Gastroesophageal sphincter (tissue), 4 donors: ENCODE data around the gene CEBPA. TPM values are rescaled to one million over a fixed set of nuclear protein-coding genes. Genes with fewer than 3 reads are reported as not detected.

Experiments used
- ATAC-seq: fragments of 150-250 bp; one replicate; pipeline ENCODE4 v1.9.1; 2016; ENCODE audit warnings: mild to moderate bottlenecking, moderate library complexity
- H3K27ac ChIP-seq, 4 donors: fragments of 200-600 bp; sonication (generic) in 3 of 4; 1 replicate in 3 of 4; 2 replicates in 1 of 4; pipeline ENCODE4 v1.5.1; 2016 to 2019
- H3K27me3 ChIP-seq: fragments of 200-600 bp; sonication (generic); one replicate; pipeline ENCODE4 v1.5.1; 2019
- H3K36me3 ChIP-seq, 2 donors: fragments of 200-600 bp; sonication (generic); one replicate each; pipeline ENCODE4 v1.5.1; 2019; ENCODE audit warnings: control low read depth in 1 of 2
- H3K4me1 ChIP-seq, 3 donors: fragments of 200-600 bp; sonication (generic); 1 replicate in 2 of 3; 2 replicates in 1 of 3; pipeline ENCODE4 v1.5.1; 2016 to 2019; ENCODE audit warnings: control low read depth in 2 of 3
- H3K4me3 ChIP-seq, 2 donors: fragments of 200-600 bp; sonication (generic); one replicate each; pipeline ENCODE4 v1.5.1; 2019; ENCODE audit warnings: mild to moderate bottlenecking in 1 of 2, moderate library complexity in 1 of 2
- H3K9me3 ChIP-seq, 3 donors: fragments of 200-600 bp; sonication (generic); one replicate each; pipeline ENCODE4 v1.5.1; 2017 to 2019; ENCODE audit warnings: control low read depth in 2 of 3
- CTCF ChIP-seq, 4 experiments: fragments of 200-600 bp in 2 of 4; fragments of 450-650 bp in 2 of 4; sonication (generic) in 1 of 4; IDR thresholded peaks; one replicate each; pipeline ENCODE4 v1.5.1; 2017 to 2019; ENCODE audit warnings: antibody characterized with exemption in 4 of 4, mild to moderate bottlenecking in 2 of 4, moderate library complexity in 2 of 4
- EP300 ChIP-seq: sonication (generic); formaldehyde crosslinking; IDR thresholded peaks from one replicate; pipeline ENCODE4 v1.6.1; 2017; ENCODE audit warnings: antibody characterized with exemption, mild to moderate bottlenecking
- POLR2A ChIP-seq, 2 donors: fragments of 450-650 bp; IDR thresholded peaks; one replicate each; pipeline ENCODE4 v1.6.1; 2017; ENCODE audit warnings: antibody characterized with exemption in 2 of 2, mild to moderate bottlenecking in 2 of 2, moderate library complexity in 1 of 2
- POLR2AphosphoS5 ChIP-seq: sonication (generic); formaldehyde crosslinking; IDR thresholded peaks from one replicate; pipeline ENCODE4 v1.6.1; 2017; ENCODE audit warnings: antibody characterized with exemption
- WGBS, 2 donors: methylation state at CpG; one replicate each; pipeline ENCODE4 v1.1.5; 2018; ENCODE audit warnings: low coverage in 1 of 2; 5-methylcytosine and 5-hydroxymethylcytosine counted together
- total RNA-seq, 4 donors: library from RNA; depleted of rRNA; stranded (reverse); fragments of >200 nt; gene quantifications; one replicate each; pipeline ENCODE4 v1.1.0, GENCODE V29; 2016

CEBPA gene
- total RNA-seq, 4 donors from 2014 or later: 7.0 to 11.3 (median 9.0) TPM

- H3K27me3 ChIP-seq: peaks cover 15% of the 10 kb centered on the region
- TF ChIP-seq POLR2AphosphoS5: no peak
- TF ChIP-seq CTCF (IDR thresholded peaks at IDR 0.05): no peak
- TF ChIP-seq POLR2A (IDR thresholded peaks at IDR 0.05): no peak
- TF ChIP-seq EP300: no peak
- H3K4me1 ChIP-seq: no peaks in the 10 kb centered on the region
- H3K27ac ChIP-seq: no peak overlapping the region
- H3K4me3 ChIP-seq: no peak overlapping the region
- 65 to 94% methylated on average over 3 of the region's 3 CpGs for WGBS, 2 donors
- ATAC-seq: no peak
- no peaks in the 10 kb centered on the region for H3K9me3 ChIP-seq
- no peaks in the 10 kb centered on the region for H3K36me3 ChIP-seq
Observed at GRCh38 chr19:33333642-33334041, 31.3 kb upstream of the CEBPA start.

- WGBS, 2 donors: 82 to 85% methylated on average over 4 of the region's 4 CpGs
- TF ChIP-seq POLR2AphosphoS5 (no peak), CTCF (IDR thresholded peaks at IDR 0.05) (no peak), POLR2A (IDR thresholded peaks at IDR 0.05) (no peak), EP300 (no peak)
- peaks cover 19% of the 10 kb centered on the region for H3K27me3 ChIP-seq
- H3K4me3 ChIP-seq: no peak overlapping the region
- no peak for ATAC-seq
- no peak overlapping the region for H3K27ac ChIP-seq
- no peaks in the 10 kb centered on the region for H3K4me1 ChIP-seq
- H3K9me3 ChIP-seq: no peaks in the 10 kb centered on the region
- no peaks in the 10 kb centered on the region for H3K36me3 ChIP-seq
Observed at GRCh38 chr19:33333151-33333550, 30.8 kb upstream of the CEBPA start.

- no peak for ATAC-seq
- TF ChIP-seq EP300: no peak
- TF ChIP-seq CTCF (IDR thresholded peaks at IDR 0.05): no peak
- TF ChIP-seq POLR2AphosphoS5: no peak
- no peak for TF ChIP-seq POLR2A (IDR thresholded peaks at IDR 0.05)
- Histone ChIP-seq H3K9me3 (no peaks in the 10 kb centered on the region), H3K27me3 (peaks cover 21% of the 10 kb centered on the region), H3K27ac (no peak overlapping the region), H3K36me3 (no peaks in the 10 kb centered on the region), H3K4me1 (no peaks in the 10 kb centered on the region), H3K4me3 (no peak overlapping the region)
- WGBS, 2 donors: 80 to 82% methylated on average over 2 to 5 of the region's 5 CpGs
Observed at GRCh38 chr19:33332248-33332647, 29.9 kb upstream of the CEBPA start.

GRCh38 chr19:33329736-33330135 lies 27.4 kb upstream of the CEBPA start:
- TF ChIP-seq EP300 (no peak), CTCF (IDR thresholded peaks at IDR 0.05) (no peak), POLR2AphosphoS5 (no peak), POLR2A (IDR thresholded peaks at IDR 0.05) (no peak)
- Histone ChIP-seq H3K4me1 (no peaks in the 10 kb centered on the region), H3K27me3 (peaks cover 21% of the 10 kb centered on the region), H3K4me3 (no peak overlapping the region), H3K36me3 (no peaks in the 10 kb centered on the region), H3K9me3 (peaks cover 0 to 9% (median 0%) of the 10 kb centered on the region in 3 donors), H3K27ac (no peak overlapping the region)
- WGBS, 2 donors: 67 to 82% methylated on average over 3 of the region's 4 CpGs
- no peak for ATAC-seq

DNA sequence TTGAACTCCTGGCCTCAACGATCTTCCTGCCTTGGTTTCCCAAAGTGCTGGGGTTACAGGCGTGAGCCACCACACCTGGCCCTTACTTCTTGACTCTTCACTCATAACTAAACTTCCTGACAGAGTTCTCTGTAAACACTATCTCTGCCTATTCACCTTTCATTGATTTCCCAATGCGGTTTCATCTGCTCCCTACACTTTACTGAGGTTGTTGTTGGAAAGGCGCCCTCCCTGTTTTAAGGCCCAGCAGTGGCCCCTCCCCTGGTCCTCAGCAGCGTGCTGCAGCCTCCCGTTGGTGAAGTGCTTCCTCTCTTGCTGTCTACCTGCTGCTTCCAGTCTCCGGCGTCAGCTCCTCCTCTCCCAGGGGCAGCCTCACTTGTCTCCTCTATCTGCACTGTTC lies 26.7 kb upstream of the CEBPA start:
- no peak for TF ChIP-seq EP300
- no peak for TF ChIP-seq POLR2A (IDR thresholded peaks at IDR 0.05)
- TF ChIP-seq CTCF (IDR thresholded peaks at IDR 0.05): no peak
- no peak for TF ChIP-seq POLR2AphosphoS5
- peaks cover 21% of the 10 kb centered on the region for H3K27me3 ChIP-seq
- peaks cover 0 to 9% (median 0%) of the 10 kb centered on the region in 3 donors for H3K9me3 ChIP-seq

More for the DNA sequence above, 26.7 kb upstream of the CEBPA start:
- 63 to 67% methylated on average over 2 to 8 of the region's 8 CpGs for WGBS, 2 donors
- ATAC-seq: no peak
- no peak overlapping the region for H3K27ac ChIP-seq
- no peaks in the 10 kb centered on the region for H3K4me1 ChIP-seq
- no peaks in the 10 kb centered on the region for H3K36me3 ChIP-seq
- H3K4me3 ChIP-seq: no peak overlapping the region
